Measurements from ENCODE around the gene HSD11B2.

- no peak for TF ChIP-seq CTCF (conservative IDR thresholded peaks at IDR 0.05)
- no peak for TF ChIP-seq ZFX (IDR thresholded peaks at IDR 0.05)
Observed at GRCh38 chr16:67486805-67487204, 55.9 kb downstream of the HSD11B2 start.
